PC-3 (cell line): Measurements from ENCODE around the gene SLC25A34. TPM values are rescaled to one million over a fixed set of nuclear protein-coding genes. Genes with fewer than 3 reads are reported as not detected.
A peak's percentile ranks its signal among the peaks of the same experiment; 100 is the strongest.

Source experiments
- ATAC-seq: fragments of 200-7000 bp; cut with Tn5 transposase; 2 replicates; pipeline ENCODE4 v1.9.1; 2020; ENCODE audit warnings: mild to moderate bottlenecking, moderate library complexity
- BruUV-seq: library from RNA; stranded (reverse); fragments of 400-500 nt; replicated peaks from 2 replicates; lab custom pipeline; 2021; lab: Mats Ljungman, UMichigan
- CTCF ChIA-PET: fragments of 300-600 bp; sonication (Branson Sonifier 250); formaldehyde crosslinking; loops from one replicate; lab custom pipeline; 2022; ENCODE audit warnings: antibody characterized with exemption; lab: Charles Lee
- POLR2A ChIA-PET: fragments of 300-600 bp; sonication (Branson Sonifier 250); formaldehyde crosslinking; loops from one replicate; lab custom pipeline; 2022; ENCODE audit warnings: antibody characterized with exemption; ENCODE audit not compliant: unreplicated experiment; lab: Charles Lee
- DNase-seq: peaks from one replicate; pipeline ENCODE4 v3.0.0-alpha.2; 2015
- H2AFZ ChIP-seq: fragments of 300-600 bp; sonication (generic); 2 replicates; pipeline ENCODE4 v1.6.0; 2016; ENCODE audit warnings: antibody characterized with exemption, low read length
- H3F3A ChIP-seq: fragments of 300-600 bp; sonication (generic); one replicate; pipeline ENCODE4 v1.6.0; 2017; ENCODE audit warnings: antibody characterized with exemption, low read length, control low read depth, mild to moderate bottlenecking; ENCODE audit not compliant: unreplicated experiment
- H3K27ac ChIP-seq: fragments of 300-600 bp; sonication (generic); 2 replicates; pipeline ENCODE4 v1.5.1; 2016; ENCODE audit warnings: mild to moderate bottlenecking, low read length
- H3K27me3 ChIP-seq: fragments of 300-600 bp; sonication (generic); 2 replicates; pipeline ENCODE4 v1.6.1; 2016; ENCODE audit warnings: low read length, mixed read lengths
- H3K36me3 ChIP-seq: fragments of 300-600 bp; sonication (generic); 2 replicates; pipeline ENCODE4 v1.6.1; 2016; ENCODE audit warnings: low read depth, mixed run types, low read length, mixed read lengths
- H3K4me1 ChIP-seq: fragments of 300-600 bp; sonication (generic); 2 replicates; pipeline ENCODE4 v1.5.1; 2016; ENCODE audit warnings: low read length; ENCODE audit not compliant: insufficient read depth
- H3K4me2 ChIP-seq: fragments of 300-600 bp; sonication (generic); 2 replicates; pipeline ENCODE4 v1.6.0; 2016; ENCODE audit warnings: low read length
- H3K4me3 ChIP-seq: fragments of 300-600 bp; sonication (generic); 2 replicates; pipeline ENCODE4 v1.5.1; 2016; ENCODE audit warnings: mild to moderate bottlenecking, low read length, mixed read lengths
- H3K79me2 ChIP-seq: fragments of 300-600 bp; sonication (generic); 2 replicates; pipeline ENCODE4 v1.6.1; 2017; ENCODE audit warnings: low read length, mixed read lengths
- H3K9ac ChIP-seq: fragments of 300-600 bp; sonication (generic); 2 replicates; pipeline ENCODE4 v1.6.0; 2016; ENCODE audit warnings: mild to moderate bottlenecking, low read length
- H3K9me2 ChIP-seq: fragments of 300-600 bp; sonication (generic); replicated peaks from 2 replicates; pipeline ENCODE4 v1.6.1; 2016; ENCODE audit warnings: mixed run types, low read length, mixed read lengths
- H3K9me3 ChIP-seq: fragments of 300-600 bp; sonication (generic); 2 replicates; pipeline ENCODE4 v1.6.1; 2016; ENCODE audit warnings: low read length, mixed read lengths
- H4K20me1 ChIP-seq: fragments of 300-600 bp; sonication (generic); 2 replicates; pipeline ENCODE4 v1.6.1; 2016; ENCODE audit warnings: low read length, mixed read lengths
- CTCF ChIP-seq: fragments of 300-600 bp; sonication (generic); conservative IDR thresholded peaks from 2 replicates; pipeline ENCODE4 v1.5.1; 2017; ENCODE audit warnings: antibody characterized with exemption, low read depth, mild to moderate bottlenecking, low read length
- EZH2 ChIP-seq: fragments of 300-600 bp; sonication (generic); IDR thresholded peaks from one replicate; pipeline ENCODE4 v1.6.1; 2017; ENCODE audit warnings: antibody characterized with exemption, mild to moderate bottlenecking, low read length; ENCODE audit not compliant: unreplicated experiment
- EZH2phosphoT487 ChIP-seq: fragments of 300-600 bp; sonication (generic); IDR thresholded peaks from 2 replicates; pipeline ENCODE4 v1.6.1; 2018; ENCODE audit warnings: mild to moderate bottlenecking, antibody characterized with exemption, low read length, borderline replicate concordance
- intact Hi-C: fragments of 100-400 bp; cut with micrococcal nuclease; formaldehyde crosslinking; loops from 2 replicates; pipeline ENCODE4 v1.9.0; 2023
- total RNA-seq: library from RNA; depleted of rRNA; stranded (reverse); fragments of >200 nt; gene quantifications from 2 replicates; pipeline ENCODE4 v1.2.3, GENCODE V29; 2014

The SLC25A34 gene
- total RNA-seq, 1 experiment from 2014 or later = 0.44 TPM

- Histone ChIP-seq H3K27ac (no peak overlapping the region), H3K9ac (no peak overlapping the region), H3K4me2 (no peak overlapping the region), H3K4me3 (no peak overlapping the region), H3F3A (no peaks in the 10 kb centered on the region), H3K4me1 (peaks cover 11% of the 10 kb centered on the region), H3K36me3 (peaks cover 28% of the 10 kb centered on the region), H3K9me2 (no peaks in the 10 kb centered on the region), H3K79me2 (no peaks in the 10 kb centered on the region), H2AFZ (no peak overlapping the region), H3K9me3 (no peaks in the 10 kb centered on the region), H4K20me1 (no peaks in the 10 kb centered on the region), H3K27me3 (no peaks in the 10 kb centered on the region)
- TF ChIP-seq EZH2 (no peak), EZH2phosphoT487 (no peak), CTCF (no peak)
- no TSS peak for BruUV-seq
- ChIA-PET POLR2A (no interaction called here), CTCF (no interaction called here)
- no peak for ATAC-seq
- no peak for DNase-seq
- intact Hi-C loops = no loop called here
Observed at GRCh38 chr1:15777909-15778707, 42.0 kb downstream of the SLC25A34 start.

- Histone ChIP-seq H3K4me3 (no peak overlapping the region), H3K9me2 (no peaks in the 10 kb centered on the region), H3K4me2 (no peak overlapping the region), H3K27me3 (no peaks in the 10 kb centered on the region), H3F3A (no peaks in the 10 kb centered on the region), H3K4me1 (peaks cover 32% of the 10 kb centered on the region), H3K9me3 (no peaks in the 10 kb centered on the region), H3K36me3 (no peaks in the 10 kb centered on the region; the same call in none of the 2 replicates), H4K20me1 (no peaks in the 10 kb centered on the region), H3K79me2 (no peaks in the 10 kb centered on the region), H3K9ac (no peak overlapping the region), H3K27ac (no peak overlapping the region), H2AFZ (no peak overlapping the region)
- ChIA-PET POLR2A (no interaction called here), CTCF (no interaction called here)
- ATAC-seq (no peak), DNase-seq (no peak)
- no peak for TF ChIP-seq CTCF
- TF ChIP-seq EZH2phosphoT487 = no peak
- TF ChIP-seq EZH2 = no peak
- BruUV-seq = no TSS peak
- intact Hi-C loops = no loop called here
Observed at GRCh38 chr1:15785683-15786082, 49.6 kb downstream of the SLC25A34 start.

GRCh38 chr1:15786581-15786980 lies 50.5 kb downstream of the SLC25A34 start:
- ATAC-seq = peak; percentile 76
- H3K27ac ChIP-seq = 0 out of 2 replicates have a peak overlapping the region, but pooled peaks have one; percentile 16
- H4K20me1 ChIP-seq = no peaks in the 10 kb centered on the region

More at GRCh38 chr1:15786581-15786980, 50.5 kb downstream of the SLC25A34 start:
- ChIA-PET POLR2A (no interaction called here), CTCF (interaction anchor here (0.5 kb wide), 1 partner anchor 29 kb away, joined by 4 read pairs; no protein-coding TSS in a partner anchor)
- no TSS peak for BruUV-seq
- H3F3A ChIP-seq = no peaks in the 10 kb centered on the region
- H3K4me1 ChIP-seq = peaks cover 28% of the 10 kb centered on the region
- no peak overlapping the region for H3K9ac ChIP-seq
- H3K4me2 ChIP-seq = no peak overlapping the region
- no peaks in the 10 kb centered on the region for H3K79me2 ChIP-seq
- no peaks in the 10 kb centered on the region for H3K27me3 ChIP-seq
- H3K9me3 ChIP-seq = no peaks in the 10 kb centered on the region
- no peak for TF ChIP-seq EZH2phosphoT487
- no peak for TF ChIP-seq CTCF
- TF ChIP-seq EZH2 = no peak
- H3K36me3 ChIP-seq = no peaks in the 10 kb centered on the region; the same call in none of the 2 replicates
- no peak overlapping the region for H2AFZ ChIP-seq
- H3K4me3 ChIP-seq = no peak overlapping the region
- peak; percentile 48 for DNase-seq
- intact Hi-C loops = no loop called here
- H3K9me2 ChIP-seq = no peaks in the 10 kb centered on the region
